Ecto neural progenitor cell (in vitro differentiated cells): ENCODE results near the gene CCDC192.
"Not testable (repeated sequence)": the region's sequence is repeated elsewhere in the genome, so short reads cannot be mapped to it uniquely, and the experiment has no call there.

ENCODE experiments used
- DNase-seq: peaks from one replicate; pipeline ENCODE4 v3.0.0-alpha.2; 2018; ENCODE audit warnings: low spot score

Gene CCDC192

GRCh38 chr5:127847641-127848040 is 144.4 kb downstream of the CCDC192 start:
- not testable (repeated sequence) for DNase-seq

GRCh38 chr5:127848098-127848497 is 144.9 kb downstream of the CCDC192 start:
- DNase-seq: no peak

- DNase-seq: no peak
These were observed 146.2 kb downstream of the CCDC192 start for GRCh38 chr5:127849408-127849807.

GRCh38 chr5:127849891-127850290 is 146.7 kb downstream of the CCDC192 start:
- DNase-seq: no peak

- no peak for DNase-seq
These were observed 148.8 kb downstream of the CCDC192 start for GRCh38 chr5:127851964-127852363.

GRCh38 chr5:127854520-127854919 is 151.3 kb downstream of the CCDC192 start:
- DNase-seq: no peak

- no peak for DNase-seq
These were observed 153.1 kb downstream of the CCDC192 start for GRCh38 chr5:127856292-127856691.

GRCh38 chr5:127858116-127858784 is 155.1 kb downstream of the CCDC192 start:
- no peak for DNase-seq

GRCh38 chr5:127860291-127860690 is 157.1 kb downstream of the CCDC192 start:
- DNase-seq: no peak

GRCh38 chr5:127863161-127863560 is 160.0 kb downstream of the CCDC192 start:
- DNase-seq: no peak

GRCh38 chr5:127863610-127864395 is 160.6 kb downstream of the CCDC192 start:
- DNase-seq: no peak

- DNase-seq: no peak
These were observed 161.3 kb downstream of the CCDC192 start for GRCh38 chr5:127864511-127864910.

- DNase-seq: no peak
These were observed 162.1 kb downstream of the CCDC192 start for GRCh38 chr5:127865273-127865672.

- DNase-seq: no peak
These were observed 164.0 kb downstream of the CCDC192 start for GRCh38 chr5:127867022-127867783.

- DNase-seq: no peak
These were observed 167.7 kb downstream of the CCDC192 start for GRCh38 chr5:127870914-127871313.

- no peak for DNase-seq
These were observed 168.4 kb downstream of the CCDC192 start for GRCh38 chr5:127871503-127872153.

- no peak for DNase-seq
These were observed 169.3 kb downstream of the CCDC192 start for GRCh38 chr5:127872494-127872893.

GRCh38 chr5:127875235-127876021 is 172.2 kb downstream of the CCDC192 start:
- peak; percentile 67 for DNase-seq

GRCh38 chr5:127876384-127876783 is 173.2 kb downstream of the CCDC192 start:
- DNase-seq: no peak

GRCh38 chr5:127878174-127878750 is 175.1 kb downstream of the CCDC192 start:
- DNase-seq: peak; percentile 61

- DNase-seq: no peak
These were observed 181.2 kb downstream of the CCDC192 start for GRCh38 chr5:127884416-127884815.
